H9 (cell line): ENCODE measurements around the gene PAGR1. TPM values are rescaled to one million over a fixed set of nuclear protein-coding genes. Genes with fewer than 3 reads are reported as not detected.

ENCODE experiments used
- DNase-seq: peaks from one replicate; pipeline ENCODE4 v3.0.0-alpha.2; 2017
- H2AFZ ChIP-seq: one replicate; pipeline ENCODE4 v1.6.1; 2013; ENCODE audit warnings: mild to moderate bottlenecking, low read length, control low read depth, moderate library complexity
- H2AK5ac ChIP-seq: 2 replicates; pipeline ENCODE4 v1.6.1; 2013; ENCODE audit warnings: low read length, control low read depth, mixed read lengths; ENCODE audit not compliant: insufficient read length
- H2BK120ac ChIP-seq: one replicate; pipeline ENCODE4 v1.6.1; 2013; ENCODE audit warnings: low read depth, mild to moderate bottlenecking, low read length, control low read depth, inconsistent platforms; ENCODE audit not compliant: poor library complexity, severe bottlenecking
- H2BK12ac ChIP-seq: 2 replicates; pipeline ENCODE4 v1.6.1; 2013; ENCODE audit warnings: low read length, control low read depth, mixed read lengths, low read depth; ENCODE audit not compliant: insufficient read length
- H2BK15ac ChIP-seq: 2 replicates; pipeline ENCODE4 v1.6.1; 2013; ENCODE audit warnings: low read depth, low read length, control low read depth
- H2BK20ac ChIP-seq: one replicate; pipeline ENCODE4 v1.6.1; 2013; ENCODE audit warnings: low read depth, mild to moderate bottlenecking, low read length, control low read depth, inconsistent platforms; ENCODE audit not compliant: poor library complexity, severe bottlenecking
- H2BK5ac ChIP-seq: 2 replicates; pipeline ENCODE4 v1.6.1; 2013; ENCODE audit warnings: low read length, control low read depth, mixed read lengths; ENCODE audit not compliant: insufficient read length
- H3K14ac ChIP-seq: 2 replicates; pipeline ENCODE4 v1.6.1; 2013; ENCODE audit warnings: low read length, control low read depth; ENCODE audit not compliant: insufficient read depth
- H3K18ac ChIP-seq: 2 replicates; pipeline ENCODE4 v1.6.1; 2013; ENCODE audit warnings: low read depth, mild to moderate bottlenecking, mixed read lengths, low read length, control low read depth; ENCODE audit not compliant: insufficient read length
- H3K23ac ChIP-seq: 2 replicates; pipeline ENCODE4 v1.6.1; 2013; ENCODE audit warnings: low read length, control low read depth, mixed read lengths, low read depth; ENCODE audit not compliant: insufficient read length
- H3K23me2 ChIP-seq: 2 replicates; pipeline ENCODE4 v1.6.1; 2013; ENCODE audit warnings: low read depth, mild to moderate bottlenecking, mixed read lengths, low read length, control low read depth; ENCODE audit not compliant: insufficient read length, poor library complexity, severe bottlenecking
- H3K27ac ChIP-seq: 2 replicates; pipeline ENCODE4 v1.5.1; 2013; ENCODE audit warnings: low read length, control low read depth, mixed read lengths, low read depth; ENCODE audit not compliant: insufficient read length
- H3K27me3 ChIP-seq: 2 replicates; pipeline ENCODE4 v1.6.1; 2013; ENCODE audit warnings: low read length, control low read depth, inconsistent platforms; ENCODE audit not compliant: insufficient read depth
- H3K4ac ChIP-seq: 2 replicates; pipeline ENCODE4 v1.6.1; 2013; ENCODE audit warnings: low read depth, mild to moderate bottlenecking, control low read depth, inconsistent platforms, low read length, moderate library complexity
- H3K4me1 ChIP-seq: 2 replicates; pipeline ENCODE4 v1.6.1; 2013; ENCODE audit warnings: low read length, control low read depth, inconsistent platforms; ENCODE audit not compliant: insufficient read depth
- H3K4me2 ChIP-seq: 2 replicates; pipeline ENCODE4 v1.6.1; 2013; ENCODE audit warnings: low read length, control low read depth, mixed read lengths; ENCODE audit not compliant: insufficient read length, insufficient read depth
- H3K56ac ChIP-seq: 2 replicates; pipeline ENCODE4 v1.6.1; 2013; ENCODE audit warnings: low read depth, mild to moderate bottlenecking, mixed read lengths, low read length, control low read depth; ENCODE audit not compliant: insufficient read length
- H3K79me1 ChIP-seq: 2 replicates; pipeline ENCODE4 v1.6.1; 2013; ENCODE audit warnings: low read depth, mild to moderate bottlenecking, moderate library complexity, low read length, control low read depth, inconsistent platforms; ENCODE audit not compliant: insufficient read depth, poor library complexity, severe bottlenecking
- H3K79me2 ChIP-seq: 2 replicates; pipeline ENCODE4 v1.6.1; 2013; ENCODE audit warnings: low read length, control low read depth, inconsistent platforms; ENCODE audit not compliant: insufficient read depth
- H3K9ac ChIP-seq: 2 replicates; pipeline ENCODE4 v1.6.1; 2013; ENCODE audit warnings: low read length, control low read depth, mixed read lengths; ENCODE audit not compliant: insufficient read length; ENCODE audit errors: extremely low read depth
- H3K9me3 ChIP-seq: one replicate; pipeline ENCODE4 v1.6.1; 2013; ENCODE audit warnings: low read depth, low read length, inconsistent platforms; ENCODE audit not compliant: control insufficient read depth
- H3T11ph ChIP-seq: one replicate; pipeline ENCODE4 v1.6.1; 2013; ENCODE audit warnings: mild to moderate bottlenecking, low read length, control low read depth, inconsistent platforms
- H4K20me1 ChIP-seq: one replicate; pipeline ENCODE4 v1.6.1; 2013; ENCODE audit not compliant: control insufficient read depth, insufficient read length, insufficient read depth
- H4K5ac ChIP-seq: 2 replicates; pipeline ENCODE4 v1.6.1; 2013; ENCODE audit warnings: low read depth, mild to moderate bottlenecking, mixed read lengths, low read length, control low read depth; ENCODE audit not compliant: insufficient read length
- H4K8ac ChIP-seq: replicated peaks from 2 replicates; pipeline ENCODE4 v1.6.1; 2013; ENCODE audit warnings: low read length, control low read depth, mixed read lengths, low read depth; ENCODE audit not compliant: insufficient read length
- H4K91ac ChIP-seq: 2 replicates; pipeline ENCODE4 v1.6.1; 2013; ENCODE audit warnings: low read depth, mild to moderate bottlenecking, moderate library complexity, mixed read lengths, low read length, control low read depth; ENCODE audit not compliant: insufficient read length
- H3K27ac Mint-ChIP-seq, 3 experiments: 2 replicates in 2 of 3; 3 replicates in 1 of 3; pipeline ENCODE4 v1.8.0; 2020 to 2021; ENCODE audit warnings: mixed read lengths in 3 of 3, mild to moderate bottlenecking in 1 of 3, moderate library complexity in 1 of 3
- H3K27me3 Mint-ChIP-seq: 2 replicates; pipeline ENCODE4 v1.8.0; 2021; ENCODE audit warnings: low read depth, mild to moderate bottlenecking, moderate library complexity, mixed read lengths
- H3K36me3 Mint-ChIP-seq, 3 experiments: 2 replicates in 2 of 3; 3 replicates in 1 of 3; pipeline ENCODE4 v1.8.0; 2020 to 2021; ENCODE audit warnings: low read depth in 3 of 3, mixed read lengths in 3 of 3; ENCODE audit not compliant: insufficient read depth in 1 of 3
- H3K4me1 Mint-ChIP-seq, 2 experiments: 2 replicates each; pipeline ENCODE4 v1.8.0; 2020; ENCODE audit warnings: mixed read lengths in 2 of 2
- H3K4me3 Mint-ChIP-seq, 2 experiments: 2 replicates in 1 of 2; 3 replicates in 1 of 2; pipeline ENCODE4 v1.8.0; 2020 to 2021; ENCODE audit warnings: mild to moderate bottlenecking in 2 of 2, mixed read lengths in 2 of 2, moderate library complexity in 1 of 2
- H3K9me3 Mint-ChIP-seq, 2 experiments: 2 replicates in 1 of 2; 3 replicates in 1 of 2; pipeline ENCODE4 v1.8.0; 2020; ENCODE audit warnings: mild to moderate bottlenecking in 2 of 2, mixed read lengths in 2 of 2, moderate library complexity in 1 of 2
- WGBS: extraction: QIAGEN DNeasy Blood & Tissue Kit; methylation state at CpG from one replicate; pipeline ENCODE4 v1.1.7; 2013; ENCODE audit warnings: missing lambda C conversion rate, low lambda C conversion rate, mixed read lengths; ENCODE audit not compliant: insufficient read length; ENCODE audit errors: extremely low coverage; 5-methylcytosine and 5-hydroxymethylcytosine counted together
- total RNA-seq: library from RNA; stranded (reverse); gene quantifications from 2 replicates; pipeline ENCODE4 v1.2.1, GENCODE V29; 2021
- TF ChIP-seq, protein P1 (sequence below): fragments of 200-600 bp; sonication (generic); conservative IDR thresholded peaks from 3 replicates; pipeline ENCODE4 v1.8.0; 2021; ENCODE audit warnings: antibody characterized with exemption, mild to moderate bottlenecking

The PAGR1 gene
- total RNA-seq, 1 experiment from 2014 or later = 65.3 TPM

- Histone ChIP-seq H3K18ac (no peak overlapping the region), H3K9me3 (no peaks in the 10 kb centered on the region), H3K14ac (no peak overlapping the region; the same call in 1 of the 2 replicates), H2BK15ac (no peak overlapping the region), H2BK12ac (no peak overlapping the region), H3K23me2 (peaks cover 9% of the 10 kb centered on the region), H2BK5ac (no peak overlapping the region), H3K79me1 (peaks cover 8% of the 10 kb centered on the region), H4K5ac (no peak overlapping the region), H3T11ph (no peak overlapping the region), H2AFZ (no peak overlapping the region), H4K91ac (no peak overlapping the region), H3K79me2 (no peaks in the 10 kb centered on the region), H3K4me1 (no peaks in the 10 kb centered on the region; the same call in 1 of the 2 replicates), H2AK5ac (no peak overlapping the region), H3K27me3 (no peaks in the 10 kb centered on the region), H3K4me2 (no peak overlapping the region), H3K4ac (no peak overlapping the region), H3K9ac (no peak overlapping the region), H2BK120ac (no peak overlapping the region), H3K56ac (no peak overlapping the region), H3K27ac (no peak overlapping the region), H3K23ac (no peak overlapping the region), H4K20me1 (no peaks in the 10 kb centered on the region), H2BK20ac (no peak overlapping the region), H4K8ac (no peak overlapping the region)
- Mint-ChIP-seq H3K4me1 (peaks cover 9 to 12% of the 10 kb centered on the region in 2 experiments), H3K4me3 (peak overlapping the region in 1 of 2 experiments; percentile 35; a peak in 2 of 5 replicates), H3K27ac (no peak overlapping the region), H3K27me3 (peaks cover 2% of the 10 kb centered on the region), H3K9me3 (no peaks in the 10 kb centered on the region), H3K36me3 (peaks cover 13 to 21% (median 19%) of the 10 kb centered on the region in 3 experiments; a peak in 6 of 7 replicates)
- no peak for DNase-seq
- TF ChIP-seq, protein P1, sequence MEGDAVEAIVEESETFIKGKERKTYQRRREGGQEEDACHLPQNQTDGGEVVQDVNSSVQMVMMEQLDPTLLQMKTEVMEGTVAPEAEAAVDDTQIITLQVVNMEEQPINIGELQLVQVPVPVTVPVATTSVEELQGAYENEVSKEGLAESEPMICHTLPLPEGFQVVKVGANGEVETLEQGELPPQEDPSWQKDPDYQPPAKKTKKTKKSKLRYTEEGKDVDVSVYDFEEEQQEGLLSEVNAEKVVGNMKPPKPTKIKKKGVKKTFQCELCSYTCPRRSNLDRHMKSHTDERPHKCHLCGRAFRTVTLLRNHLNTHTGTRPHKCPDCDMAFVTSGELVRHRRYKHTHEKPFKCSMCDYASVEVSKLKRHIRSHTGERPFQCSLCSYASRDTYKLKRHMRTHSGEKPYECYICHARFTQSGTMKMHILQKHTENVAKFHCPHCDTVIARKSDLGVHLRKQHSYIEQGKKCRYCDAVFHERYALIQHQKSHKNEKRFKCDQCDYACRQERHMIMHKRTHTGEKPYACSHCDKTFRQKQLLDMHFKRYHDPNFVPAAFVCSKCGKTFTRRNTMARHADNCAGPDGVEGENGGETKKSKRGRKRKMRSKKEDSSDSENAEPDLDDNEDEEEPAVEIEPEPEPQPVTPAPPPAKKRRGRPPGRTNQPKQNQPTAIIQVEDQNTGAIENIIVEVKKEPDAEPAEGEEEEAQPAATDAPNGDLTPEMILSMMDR = no peak
- WGBS = no CpG with 5 or more reads among the region's 9 CpGs
Observed at GRCh38 chr16:29864205-29864604, 48.3 kb downstream of the PAGR1 start.
